ENCODE data around the gene LRIG1.

The LRIG1 gene

GRCh38 chr3:66380200-66380932, 120.5 kb downstream of the LRIG1 start:
- FAIRE-seq, result no peak

DNA sequence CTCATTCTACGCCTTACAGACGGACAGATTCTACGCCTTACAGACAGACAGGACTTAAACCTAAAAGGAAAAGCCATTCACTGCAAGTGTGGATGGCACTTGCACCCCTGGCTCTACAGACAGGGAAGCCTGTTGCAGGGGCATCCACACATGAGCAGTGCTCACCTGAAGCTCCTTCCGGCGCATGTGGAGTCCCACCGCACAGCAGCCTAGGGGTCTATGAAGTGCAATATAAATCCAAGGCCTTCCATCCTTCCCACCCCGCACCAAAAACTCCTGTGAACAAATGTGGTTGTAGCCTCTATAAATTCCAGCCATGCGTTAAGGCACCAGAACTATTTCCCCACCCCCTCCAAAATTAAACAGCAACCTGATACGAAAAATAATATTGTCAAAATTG, 121.3 kb downstream of the LRIG1 start:
- no peak for FAIRE-seq

DNA sequence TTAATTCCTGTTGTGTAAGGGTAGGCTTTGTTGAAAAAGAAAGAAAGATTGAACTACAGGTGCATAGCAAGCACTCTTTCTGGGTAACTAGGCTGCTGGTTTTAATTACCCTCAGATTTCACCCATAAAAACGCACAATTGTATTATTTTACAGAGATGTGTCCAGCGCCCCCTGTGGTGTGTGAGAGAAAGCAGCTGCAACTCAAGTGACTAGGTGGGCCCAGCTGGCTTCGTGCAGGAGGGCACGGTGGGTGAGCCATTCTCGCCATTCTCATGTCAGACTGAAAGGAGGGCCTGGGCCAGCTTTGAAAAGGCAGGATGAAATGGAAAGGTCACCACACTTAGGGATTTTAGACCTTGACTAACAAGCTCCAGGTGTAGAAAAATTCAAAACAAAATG, 122.6 kb downstream of the LRIG1 start:
- no peak for FAIRE-seq

- no peak for FAIRE-seq
These were observed 123.0 kb downstream of the LRIG1 start for GRCh38 chr3:66377800-66378199.

DNA sequence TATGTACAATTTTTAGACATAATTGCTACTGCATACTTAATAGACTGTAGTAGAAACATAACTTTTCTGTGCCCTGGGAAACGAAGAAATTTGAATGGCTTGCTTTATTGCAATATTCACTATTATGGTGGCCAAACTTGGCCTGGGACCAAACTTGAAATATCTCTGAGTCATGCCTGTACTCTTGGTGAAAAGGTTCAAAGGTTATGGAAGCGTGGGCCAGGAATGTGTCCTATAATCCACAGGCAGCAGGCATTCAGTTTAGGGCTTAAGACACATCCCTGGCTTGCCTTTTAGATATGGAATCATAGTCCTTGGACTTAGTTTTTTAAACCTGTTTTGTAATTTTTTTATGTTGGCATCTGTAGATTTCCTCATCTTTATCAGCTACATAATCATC, 124.3 kb downstream of the LRIG1 start:
- FAIRE-seq, result no peak

- no peak for FAIRE-seq
These were observed 128.0 kb downstream of the LRIG1 start for GRCh38 chr3:66372681-66373350.

- no peak for FAIRE-seq
These were observed 129.4 kb downstream of the LRIG1 start for GRCh38 chr3:66371432-66371831.

DNA sequence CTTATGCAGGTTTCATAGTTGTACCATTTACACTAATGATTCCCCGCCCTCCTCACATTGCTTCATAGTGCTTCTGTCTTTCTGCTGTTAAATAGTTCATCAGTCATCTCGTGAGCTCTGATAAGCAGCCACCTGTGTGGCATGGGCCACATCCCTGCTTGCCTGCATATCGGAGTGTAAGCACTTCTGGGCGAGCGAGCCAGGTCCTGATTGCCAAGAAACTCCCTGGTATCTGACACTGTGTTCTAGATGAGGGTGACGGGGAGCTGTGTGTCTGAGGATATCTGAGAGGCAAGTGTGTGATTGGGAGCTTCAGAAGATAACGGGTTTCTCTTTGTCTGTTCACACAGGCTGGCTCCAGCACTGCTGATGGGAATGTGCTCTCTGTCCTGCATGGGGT, 130.6 kb downstream of the LRIG1 start:
- no peak for FAIRE-seq

GRCh38 chr3:66367979-66368378, 132.8 kb downstream of the LRIG1 start:
- FAIRE-seq, result no peak

GRCh38 chr3:66366747-66367146, 134.1 kb downstream of the LRIG1 start:
- no peak for FAIRE-seq

- FAIRE-seq, result no peak
These were observed 135.7 kb downstream of the LRIG1 start for GRCh38 chr3:66365080-66365479.

DNA sequence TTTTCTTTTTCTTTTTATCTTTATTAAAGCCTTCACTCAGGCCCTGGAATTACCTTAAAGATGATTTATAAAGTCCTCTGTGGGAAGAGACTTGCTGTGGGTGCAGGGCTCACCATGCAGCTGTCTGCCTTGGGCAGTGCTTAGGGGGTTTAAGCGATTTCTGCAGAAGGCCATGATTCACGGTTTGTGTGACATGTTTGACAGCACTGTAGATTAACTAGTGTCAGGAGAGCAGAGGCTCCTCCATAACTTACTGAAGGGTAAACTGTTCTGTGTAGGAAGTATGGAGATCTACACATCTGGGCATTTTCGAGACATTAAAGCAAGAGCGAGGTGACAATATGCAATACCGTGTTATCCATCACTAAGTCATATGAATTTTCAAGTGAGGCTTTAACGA, 137.7 kb downstream of the LRIG1 start:
- FAIRE-seq, result no peak

DNA sequence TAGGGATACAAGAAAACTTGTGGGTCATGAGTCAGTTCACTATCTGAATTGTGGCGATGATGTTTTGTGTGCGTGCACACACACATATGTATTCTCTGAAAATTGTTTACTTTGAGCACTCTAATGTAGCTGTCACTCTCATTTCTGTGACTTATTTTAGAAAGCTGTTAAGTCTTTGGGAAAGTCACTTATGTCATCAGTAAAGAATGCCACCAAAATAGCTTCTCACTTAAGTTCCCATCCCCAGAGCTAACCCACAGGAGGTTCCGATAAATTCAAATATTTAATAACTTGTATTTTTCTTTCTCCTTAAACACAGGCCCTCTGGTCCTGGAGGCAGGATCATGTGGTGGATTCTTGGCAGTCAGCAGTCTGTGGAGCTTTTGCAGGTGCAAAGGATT, 138.3 kb downstream of the LRIG1 start:
- no peak for FAIRE-seq

GRCh38 chr3:66361356-66361755, 139.5 kb downstream of the LRIG1 start:
- FAIRE-seq, result no peak

DNA sequence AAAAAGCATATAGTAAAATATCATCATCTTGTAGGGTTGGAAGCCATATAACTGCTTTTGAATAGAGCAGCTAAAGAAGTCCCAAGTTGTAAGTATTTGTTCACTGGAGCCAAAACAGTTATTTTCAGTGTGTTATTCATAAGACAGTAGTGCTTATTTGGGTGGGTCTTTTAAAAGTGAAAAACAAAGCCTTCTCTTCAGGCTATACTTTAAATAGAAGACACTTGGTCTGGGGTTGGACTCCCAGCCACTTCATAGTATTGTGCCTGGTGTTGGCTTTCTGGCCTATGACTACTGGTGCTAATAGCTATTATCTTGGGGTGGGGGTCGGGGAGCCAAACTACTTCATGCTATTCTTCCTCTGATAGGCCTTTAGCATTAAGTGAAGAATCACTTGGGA, 144.8 kb downstream of the LRIG1 start:
- FAIRE-seq, result no peak

DNA sequence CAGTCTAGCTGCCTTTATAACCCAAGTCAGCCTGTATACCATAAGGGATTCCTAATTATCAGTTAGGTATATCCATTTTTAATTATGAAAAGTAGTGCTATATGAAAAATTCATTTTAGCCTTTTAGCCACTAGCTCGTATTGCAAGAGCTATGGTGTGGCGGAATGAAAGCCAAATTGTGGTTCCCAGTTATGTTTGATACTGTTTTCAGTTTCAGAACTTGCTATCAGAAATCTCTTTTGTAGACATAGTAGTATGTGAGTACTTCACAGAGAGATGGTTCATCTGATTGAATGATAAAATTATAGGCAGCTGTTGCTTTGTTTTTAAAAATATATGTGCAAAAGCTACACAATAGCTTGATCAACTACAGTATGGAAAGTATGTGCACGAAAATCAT, 145.4 kb downstream of the LRIG1 start:
- no peak for FAIRE-seq

- no peak for FAIRE-seq
These were observed 146.8 kb downstream of the LRIG1 start for GRCh38 chr3:66354001-66354400.

- FAIRE-seq, result no peak
These were observed 147.3 kb downstream of the LRIG1 start for GRCh38 chr3:66353530-66353929.

DNA sequence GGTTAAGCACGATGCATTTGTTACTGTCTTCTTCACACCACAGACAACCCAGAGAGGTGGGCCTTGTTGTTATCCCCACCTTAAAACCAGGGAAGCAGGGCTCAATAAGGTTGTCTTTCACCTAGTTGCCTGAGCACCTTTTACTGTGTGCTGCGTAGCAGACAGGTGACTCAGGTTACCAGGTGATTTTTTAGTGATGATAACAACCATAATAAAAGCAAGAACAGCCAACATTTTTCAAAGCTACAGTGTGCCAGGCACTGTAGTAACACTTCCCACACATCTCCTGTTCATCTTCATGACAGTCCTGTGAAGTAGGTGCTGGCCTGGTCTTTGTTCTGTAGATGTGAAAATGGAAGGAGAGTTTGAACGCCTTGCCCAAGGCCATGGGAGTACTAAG, 147.8 kb downstream of the LRIG1 start:
- no peak for FAIRE-seq

DNA sequence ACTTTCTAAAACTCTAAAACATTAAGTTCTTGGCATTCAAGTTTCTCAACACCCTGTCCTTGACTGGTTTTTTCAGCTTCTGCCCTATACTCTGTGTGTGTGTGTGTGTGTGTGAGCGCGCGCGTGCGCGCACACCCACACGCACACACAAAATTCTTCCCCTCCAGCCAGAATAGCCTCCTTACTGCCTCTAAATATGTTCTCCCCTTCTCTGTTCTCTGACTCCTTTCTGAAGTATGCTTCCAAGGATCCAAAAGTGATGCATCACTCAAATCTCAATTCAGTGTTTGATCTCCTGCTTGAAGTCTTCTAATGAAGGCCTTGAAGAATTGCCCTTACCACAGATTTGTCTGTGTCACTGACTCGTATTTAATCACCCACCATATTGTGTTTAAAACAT, 150.2 kb downstream of the LRIG1 start:
- no peak for FAIRE-seq

- FAIRE-seq, result no peak
These were observed 152.1 kb downstream of the LRIG1 start for GRCh38 chr3:66348704-66349103.

DNA sequence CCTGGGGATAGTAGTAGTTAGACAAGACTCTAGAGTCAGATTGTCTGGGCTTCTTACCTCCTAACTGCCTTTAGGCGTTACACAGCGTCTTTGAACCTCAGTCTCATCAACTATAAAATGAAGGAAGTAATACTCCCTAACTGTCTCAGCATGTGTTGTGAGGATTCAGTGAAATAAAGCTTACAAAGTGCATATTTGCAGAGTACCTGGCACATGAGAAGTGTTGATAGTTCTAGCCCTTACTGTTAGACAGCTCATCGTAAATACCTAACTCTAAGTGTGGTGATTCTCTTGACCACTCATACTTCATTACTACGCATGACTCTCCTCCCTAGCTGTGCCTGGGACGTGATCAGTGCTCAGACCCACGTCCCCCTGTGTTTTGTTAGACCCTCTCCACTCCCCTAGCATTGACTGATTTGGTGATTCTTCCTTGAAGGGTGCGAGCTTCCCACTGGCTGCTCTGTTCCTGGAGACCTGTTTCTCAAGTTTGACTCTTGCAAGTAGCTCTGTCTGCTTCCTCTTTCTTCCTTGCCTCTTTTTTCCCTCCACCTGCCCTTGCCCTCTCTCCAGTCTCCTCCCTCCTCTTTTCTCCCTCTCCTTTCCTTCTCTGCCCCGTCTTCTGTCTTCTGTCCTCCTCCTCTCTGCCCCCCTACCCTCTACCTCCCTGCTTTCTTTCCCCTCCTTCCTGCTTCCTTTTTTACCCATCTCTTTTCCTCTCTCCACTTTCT, 155.8 kb downstream of the LRIG1 start:
- FAIRE-seq, result no peak

DNA sequence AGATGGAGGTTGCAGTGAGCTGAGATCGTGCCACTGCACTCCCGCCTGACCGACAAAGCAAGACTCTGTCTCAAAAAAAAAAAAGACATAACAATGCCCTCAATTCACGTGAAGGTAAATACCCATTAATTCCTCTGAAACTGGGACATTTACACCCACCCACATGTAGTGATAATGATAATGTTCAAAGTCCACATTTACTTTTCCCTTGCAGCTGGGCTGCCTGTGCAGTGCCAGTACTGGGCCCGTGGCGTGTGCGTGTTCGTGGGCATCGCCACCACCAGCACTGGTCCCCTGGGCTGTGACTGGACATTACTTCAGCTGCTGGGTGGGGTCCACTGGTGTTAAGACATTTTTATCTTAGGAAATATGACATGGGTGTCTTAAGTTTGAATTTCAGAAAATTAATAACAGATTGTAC, 156.4 kb downstream of the LRIG1 start:
- no peak for FAIRE-seq
